ENCODE data around the gene SLC25A26. TPM values are rescaled to one million over a fixed set of nuclear protein-coding genes. Genes with fewer than 3 reads are reported as not detected.
"Not testable (repeated sequence)": the region's sequence is repeated elsewhere in the genome, so short reads cannot be mapped to it uniquely, and the experiment has no call there.

SLC25A26 gene
- total and polyA plus RNA-seq, 2 of the 13 experiments (the other 11 are each of a cell fraction or from before 2014, with no cell fraction given): 23.1 to 32.7 TPM

DNA sequence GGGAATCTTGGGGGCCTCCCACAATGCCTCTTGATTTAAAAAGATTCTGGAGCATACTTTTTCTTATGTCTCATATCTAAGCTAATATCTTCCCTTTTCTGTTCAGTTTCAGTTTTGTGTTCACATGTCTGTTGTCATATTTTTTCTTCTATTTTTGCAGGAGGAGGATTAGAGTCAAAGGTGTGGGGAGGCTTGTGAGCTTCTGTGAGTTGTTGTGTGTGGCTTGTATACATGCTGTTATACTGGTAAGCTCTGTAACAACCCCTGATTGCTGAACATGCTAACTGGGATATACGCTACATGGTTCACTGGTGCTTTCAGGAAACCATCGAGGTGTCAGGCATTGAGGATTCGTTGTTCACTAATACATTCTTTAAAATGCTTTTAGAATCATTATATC is 83.5 kb downstream of the SLC25A26 start:
- no peak for TF ChIP-seq TAF15 (IDR thresholded peaks at IDR 0.05; ENCODE audit: low read depth, low read length, poor library complexity, severe bottlenecking)
- no peak for TF ChIP-seq SPEN (CRISPR knock-in tag; IDR thresholded peaks at IDR 0.05; ENCODE audit: low read depth)
- TF ChIP-seq, protein P1, sequence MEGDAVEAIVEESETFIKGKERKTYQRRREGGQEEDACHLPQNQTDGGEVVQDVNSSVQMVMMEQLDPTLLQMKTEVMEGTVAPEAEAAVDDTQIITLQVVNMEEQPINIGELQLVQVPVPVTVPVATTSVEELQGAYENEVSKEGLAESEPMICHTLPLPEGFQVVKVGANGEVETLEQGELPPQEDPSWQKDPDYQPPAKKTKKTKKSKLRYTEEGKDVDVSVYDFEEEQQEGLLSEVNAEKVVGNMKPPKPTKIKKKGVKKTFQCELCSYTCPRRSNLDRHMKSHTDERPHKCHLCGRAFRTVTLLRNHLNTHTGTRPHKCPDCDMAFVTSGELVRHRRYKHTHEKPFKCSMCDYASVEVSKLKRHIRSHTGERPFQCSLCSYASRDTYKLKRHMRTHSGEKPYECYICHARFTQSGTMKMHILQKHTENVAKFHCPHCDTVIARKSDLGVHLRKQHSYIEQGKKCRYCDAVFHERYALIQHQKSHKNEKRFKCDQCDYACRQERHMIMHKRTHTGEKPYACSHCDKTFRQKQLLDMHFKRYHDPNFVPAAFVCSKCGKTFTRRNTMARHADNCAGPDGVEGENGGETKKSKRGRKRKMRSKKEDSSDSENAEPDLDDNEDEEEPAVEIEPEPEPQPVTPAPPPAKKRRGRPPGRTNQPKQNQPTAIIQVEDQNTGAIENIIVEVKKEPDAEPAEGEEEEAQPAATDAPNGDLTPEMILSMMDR (CRISPR knock-in tag; IDR thresholded peaks at IDR 0.05): no peak
- no peak for TF ChIP-seq NFE2L2 (IDR thresholded peaks at IDR 0.05; ENCODE audit: low read length)
- no peak for TF ChIP-seq ZNF207 (IDR thresholded peaks at IDR 0.05; ENCODE audit: borderline replicate concordance)
- no peak for TF ChIP-seq ZNF891 (CRISPR knock-in tag; IDR thresholded peaks at IDR 0.05)
- TF ChIP-seq REL (CRISPR knock-in tag; conservative IDR thresholded peaks at IDR 0.05): no peak
- TF ChIP-seq NFIC (IDR thresholded peaks at IDR 0.05; ENCODE audit: low read length): no peak
- TF ChIP-seq, protein P2, sequence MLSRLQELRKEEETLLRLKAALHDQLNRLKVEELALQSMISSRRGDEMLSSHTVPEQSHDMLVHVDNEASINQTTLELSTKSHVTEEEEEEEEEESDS (CRISPR knock-in tag; IDR thresholded peaks at IDR 0.05; ENCODE audit: borderline replicate concordance): no peak
- TF ChIP-seq, protein P3, sequence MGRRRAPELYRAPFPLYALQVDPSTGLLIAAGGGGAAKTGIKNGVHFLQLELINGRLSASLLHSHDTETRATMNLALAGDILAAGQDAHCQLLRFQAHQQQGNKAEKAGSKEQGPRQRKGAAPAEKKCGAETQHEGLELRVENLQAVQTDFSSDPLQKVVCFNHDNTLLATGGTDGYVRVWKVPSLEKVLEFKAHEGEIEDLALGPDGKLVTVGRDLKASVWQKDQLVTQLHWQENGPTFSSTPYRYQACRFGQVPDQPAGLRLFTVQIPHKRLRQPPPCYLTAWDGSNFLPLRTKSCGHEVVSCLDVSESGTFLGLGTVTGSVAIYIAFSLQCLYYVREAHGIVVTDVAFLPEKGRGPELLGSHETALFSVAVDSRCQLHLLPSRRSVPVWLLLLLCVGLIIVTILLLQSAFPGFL (CRISPR knock-in tag; IDR thresholded peaks at IDR 0.05): no peak
- TF ChIP-seq, protein P4, sequence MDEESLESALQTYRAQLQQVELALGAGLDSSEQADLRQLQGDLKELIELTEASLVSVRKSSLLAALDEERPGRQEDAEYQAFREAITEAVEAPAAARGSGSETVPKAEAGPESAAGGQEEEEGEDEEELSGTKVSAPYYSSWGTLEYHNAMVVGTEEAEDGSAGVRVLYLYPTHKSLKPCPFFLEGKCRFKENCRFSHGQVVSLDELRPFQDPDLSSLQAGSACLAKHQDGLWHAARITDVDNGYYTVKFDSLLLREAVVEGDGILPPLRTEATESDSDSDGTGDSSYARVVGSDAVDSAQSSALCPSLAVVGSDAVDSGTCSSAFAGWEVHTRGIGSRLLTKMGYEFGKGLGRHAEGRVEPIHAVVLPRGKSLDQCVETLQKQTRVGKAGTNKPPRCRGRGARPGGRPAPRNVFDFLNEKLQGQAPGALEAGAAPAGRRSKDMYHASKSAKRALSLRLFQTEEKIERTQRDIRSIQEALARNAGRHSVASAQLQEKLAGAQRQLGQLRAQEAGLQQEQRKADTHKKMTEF (CRISPR knock-in tag; IDR thresholded peaks at IDR 0.05): no peak
- Histone ChIP-seq H3K79me2 (ENCODE audit: insufficient read depth, low read length) (no peaks in the 10 kb centered on the region), H3K27ac (ENCODE audit: extremely low read length, insufficient read depth, low read length) (no peak overlapping the region), H3K4me3 (replicated peaks in 1 of 3; ENCODE audit: insufficient read depth in 1 of 3, low read depth in 2 of 3, low read length in 3 of 3) (no peak overlapping the region), H3K9ac (ENCODE audit: insufficient read depth, low read depth, low read length) (no peak overlapping the region), H3K9me3 (ENCODE audit: low read length) (no peaks in the 10 kb centered on the region), H3K4me1 (ENCODE audit: insufficient read depth, low read length) (peaks cover 3% of the 10 kb centered on the region), H3K4me2 (ENCODE audit: low read depth, low read length) (no peak overlapping the region), H3K27me3 (ENCODE audit: control insufficient read depth in 1 of 2, insufficient read depth in 2 of 2, low read length in 2 of 2) (no peaks in the 10 kb centered on the region; a peak in 1 of 5 replicates), H2AFZ (ENCODE audit: low read length) (no peak overlapping the region), H3K36me3 (replicated peaks in 1 of 2; ENCODE audit: control insufficient read depth in 1 of 2, insufficient read depth in 2 of 2, low read length in 2 of 2) (no peaks in the 10 kb centered on the region), H4K20me1 (ENCODE audit: insufficient read depth, low read length) (no peaks in the 10 kb centered on the region)
- FAIRE-seq (no peak), ATAC-seq (no peak), DNase-seq (ENCODE audit: low spot score) (no peak)
- ChIA-PET CTCF (ENCODE audit: low intra/inter-chr PET ratio, low total read pairs) (no interaction called here), POLR2A (no interaction called here)
- in situ Hi-C loops (cut with HindIII; ENCODE audit: extremely low pct_ligation_motif_present, low pct_unique_long_range_greater_than_20kb): no loop called here
- intact Hi-C loops (cut with micrococcal nuclease; ENCODE audit: unreplicated experiment): no loop called here
- WGBS (ENCODE audit: low lambda C conversion rate): 94% methylated on average over 3 of the region's 3 CpGs
- BruUV-seq (replicated peaks): no TSS peak

DNA sequence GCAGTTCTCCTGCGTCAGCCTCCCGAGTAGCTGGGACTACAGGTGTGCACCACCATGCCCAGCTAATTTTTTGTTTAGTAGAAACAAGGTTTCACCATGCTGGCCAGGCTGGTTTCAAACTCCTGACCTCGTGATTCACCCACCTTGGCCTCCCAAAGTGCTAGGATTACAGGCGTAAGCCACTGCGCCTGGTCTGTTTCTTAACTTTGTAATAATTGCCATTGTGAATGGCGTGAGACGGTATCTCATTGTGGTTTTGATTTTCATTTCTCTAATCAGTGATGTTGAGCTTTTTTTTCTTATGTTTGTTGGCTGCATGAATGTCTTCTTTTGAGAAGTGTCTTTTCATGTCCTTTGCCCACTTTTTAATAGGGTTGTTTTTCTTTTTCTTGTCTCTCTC is 85.3 kb downstream of the SLC25A26 start:
- H2AFZ ChIP-seq (ENCODE audit: low read length); POLR2A ChIA-PET; H3K27ac ChIP-seq (ENCODE audit: extremely low read length, insufficient read depth, low read length); ATAC-seq; DNase-seq (ENCODE audit: low spot score); H3K4me2 ChIP-seq (ENCODE audit: low read depth, low read length); H3K79me2 ChIP-seq (ENCODE audit: insufficient read depth, low read length); H3K36me3 ChIP-seq (replicated peaks in 1 of 2; ENCODE audit: control insufficient read depth in 1 of 2, insufficient read depth in 2 of 2, low read length in 2 of 2); H3K27me3 ChIP-seq (ENCODE audit: control insufficient read depth in 1 of 2, insufficient read depth in 2 of 2, low read length in 2 of 2); CTCF ChIA-PET (ENCODE audit: low intra/inter-chr PET ratio, low total read pairs); H3K4me3 ChIP-seq (replicated peaks in 1 of 3; ENCODE audit: insufficient read depth in 1 of 3, low read depth in 2 of 3, low read length in 3 of 3); FAIRE-seq; H4K20me1 ChIP-seq (ENCODE audit: insufficient read depth, low read length); in situ Hi-C loops (cut with HindIII; ENCODE audit: extremely low pct_ligation_motif_present, low pct_unique_long_range_greater_than_20kb); intact Hi-C loops (cut with micrococcal nuclease; ENCODE audit: unreplicated experiment); H3K9me3 ChIP-seq (ENCODE audit: low read length); BruUV-seq (replicated peaks); H3K4me1 ChIP-seq (ENCODE audit: insufficient read depth, low read length); H3K9ac ChIP-seq (ENCODE audit: insufficient read depth, low read depth, low read length): not testable (repeated sequence)
- 90% methylated on average over 7 of the region's 7 CpGs for WGBS (ENCODE audit: low lambda C conversion rate)
